Measurements from ENCODE around the gene PPP1R13B.
"Not testable (repeated sequence)": the region's sequence is repeated elsewhere in the genome, so short reads cannot be mapped to it uniquely, and the experiment has no call there.

PPP1R13B gene

GRCh38 chr14:103847451-103848174 is at the start of gene PPP1R13B:
Gene PPP1R13B, minus strand, starts transcription at chr14:103847575. Its CDS starts 268 bp downstream, at chr14:103847307.
- peaks cover 25% of the 10 kb centered on the region for H3K27me3 ChIP-seq (replicated peaks; ENCODE audit: control insufficient read depth, insufficient read depth, low read length)
- DNase-seq (ENCODE audit: low read depth): peak; percentile 96
- peaks cover 8% of the 10 kb centered on the region for H3K4me1 ChIP-seq (ENCODE audit: control insufficient read depth, insufficient read depth, low read length)

GRCh38 chr14:103896578-103896977 is 49.2 kb upstream of the PPP1R13B start:
- no peaks in the 10 kb centered on the region for H3K9me3 ChIP-seq (ENCODE audit: control insufficient read depth, low read length)
- H3K27me3 ChIP-seq (replicated peaks; ENCODE audit: control insufficient read depth, insufficient read depth, low read length): peaks cover 10% of the 10 kb centered on the region
- no peak overlapping the region for H3K4me3 ChIP-seq (ENCODE audit: low read length)
- no peaks in the 10 kb centered on the region for H3K36me3 ChIP-seq (ENCODE audit: control insufficient read depth, insufficient read depth, low read length, severe bottlenecking)
- DNase-seq (ENCODE audit: low read depth): no peak
- H3K4me1 ChIP-seq (ENCODE audit: control insufficient read depth, insufficient read depth, low read length): no peaks in the 10 kb centered on the region
- H3K9ac ChIP-seq (ENCODE audit: low read length): no peak overlapping the region

More at GRCh38 chr14:103847451-103848174, at the start of gene PPP1R13B:
- Histone ChIP-seq H3K9ac (ENCODE audit: low read length) (peak within 1 kb of the TSS; percentile 63), H3K4me3 (ENCODE audit: low read length) (peak within 1 kb of the TSS; percentile 80), H3K9me3 (ENCODE audit: control insufficient read depth, low read length) (no peaks in the 10 kb centered on the region), H3K36me3 (ENCODE audit: control insufficient read depth, insufficient read depth, low read length, severe bottlenecking) (no peaks in the 10 kb centered on the region)

- H3K9me3 ChIP-seq (ENCODE audit: control insufficient read depth, low read length): no peaks in the 10 kb centered on the region
- H3K9ac ChIP-seq (ENCODE audit: low read length): no peak overlapping the region
- H3K27me3 ChIP-seq (replicated peaks; ENCODE audit: control insufficient read depth, insufficient read depth, low read length): peaks cover 10% of the 10 kb centered on the region
- H3K36me3 ChIP-seq (ENCODE audit: control insufficient read depth, insufficient read depth, low read length, severe bottlenecking): no peaks in the 10 kb centered on the region
- H3K4me3 ChIP-seq (ENCODE audit: low read length): no peak overlapping the region
- H3K4me1 ChIP-seq (ENCODE audit: control insufficient read depth, insufficient read depth, low read length): peaks cover 1% of the 10 kb centered on the region
- no peak for DNase-seq (ENCODE audit: low read depth)
These were observed 47.3 kb upstream of the PPP1R13B start for GRCh38 chr14:103894723-103895059.

GRCh38 chr14:103894034-103894722 is 46.8 kb upstream of the PPP1R13B start:
- Histone ChIP-seq H3K4me3 (ENCODE audit: low read length) (no peak overlapping the region), H3K36me3 (ENCODE audit: control insufficient read depth, insufficient read depth, low read length, severe bottlenecking) (no peaks in the 10 kb centered on the region), H3K27me3 (replicated peaks; ENCODE audit: control insufficient read depth, insufficient read depth, low read length) (peaks cover 10% of the 10 kb centered on the region), H3K9ac (ENCODE audit: low read length) (no peak overlapping the region), H3K9me3 (ENCODE audit: control insufficient read depth, low read length) (no peaks in the 10 kb centered on the region), H3K4me1 (ENCODE audit: control insufficient read depth, insufficient read depth, low read length) (peaks cover 6% of the 10 kb centered on the region)
- DNase-seq (ENCODE audit: low read depth): no peak

- no peak overlapping the region for H3K4me3 ChIP-seq (ENCODE audit: low read length)
- no peak for DNase-seq (ENCODE audit: low read depth)
These were observed 44.9 kb upstream of the PPP1R13B start for GRCh38 chr14:103892247-103892646.

GRCh38 chr14:103891667-103892215 is 44.4 kb upstream of the PPP1R13B start:
- DNase-seq (ENCODE audit: low read depth): no peak
- no peak overlapping the region for H3K9ac ChIP-seq (ENCODE audit: low read length)
- H3K4me1 ChIP-seq (ENCODE audit: control insufficient read depth, insufficient read depth, low read length): peaks cover 7% of the 10 kb centered on the region
- H3K27me3 ChIP-seq (replicated peaks; ENCODE audit: control insufficient read depth, insufficient read depth, low read length): peaks cover under 1% of the 10 kb centered on the region
- no peaks in the 10 kb centered on the region for H3K9me3 ChIP-seq (ENCODE audit: control insufficient read depth, low read length)
- no peaks in the 10 kb centered on the region for H3K36me3 ChIP-seq (ENCODE audit: control insufficient read depth, insufficient read depth, low read length, severe bottlenecking)
- no peak overlapping the region for H3K4me3 ChIP-seq (ENCODE audit: low read length)

More at GRCh38 chr14:103892247-103892646, 44.9 kb upstream of the PPP1R13B start:
- Histone ChIP-seq H3K27me3 (replicated peaks; ENCODE audit: control insufficient read depth, insufficient read depth, low read length) (peaks cover 2% of the 10 kb centered on the region), H3K9ac (ENCODE audit: low read length) (no peak overlapping the region), H3K9me3 (ENCODE audit: control insufficient read depth, low read length) (no peaks in the 10 kb centered on the region), H3K36me3 (ENCODE audit: control insufficient read depth, insufficient read depth, low read length, severe bottlenecking) (no peaks in the 10 kb centered on the region), H3K4me1 (ENCODE audit: control insufficient read depth, insufficient read depth, low read length) (peaks cover 7% of the 10 kb centered on the region)

GRCh38 chr14:103890821-103891666 is 43.7 kb upstream of the PPP1R13B start:
- Histone ChIP-seq H3K9ac (ENCODE audit: low read length) (no peak overlapping the region), H3K4me1 (ENCODE audit: control insufficient read depth, insufficient read depth, low read length) (peaks cover 13% of the 10 kb centered on the region), H3K9me3 (ENCODE audit: control insufficient read depth, low read length) (no peaks in the 10 kb centered on the region), H3K4me3 (ENCODE audit: low read length) (no peak overlapping the region), H3K36me3 (ENCODE audit: control insufficient read depth, insufficient read depth, low read length, severe bottlenecking) (no peaks in the 10 kb centered on the region), H3K27me3 (replicated peaks; ENCODE audit: control insufficient read depth, insufficient read depth, low read length) (peaks cover 6% of the 10 kb centered on the region)
- no peak for DNase-seq (ENCODE audit: low read depth)

- Histone ChIP-seq H3K4me3 (ENCODE audit: low read length) (no peak overlapping the region), H3K27me3 (replicated peaks; ENCODE audit: control insufficient read depth, insufficient read depth, low read length) (peaks cover 15% of the 10 kb centered on the region), H3K9me3 (ENCODE audit: control insufficient read depth, low read length) (no peaks in the 10 kb centered on the region), H3K4me1 (ENCODE audit: control insufficient read depth, insufficient read depth, low read length) (peaks cover 13% of the 10 kb centered on the region), H3K36me3 (ENCODE audit: control insufficient read depth, insufficient read depth, low read length, severe bottlenecking) (no peaks in the 10 kb centered on the region), H3K9ac (ENCODE audit: low read length) (no peak overlapping the region)
- DNase-seq (ENCODE audit: low read depth): no peak
These were observed 42.6 kb upstream of the PPP1R13B start for GRCh38 chr14:103890052-103890371.

- peaks cover 20% of the 10 kb centered on the region for H3K27me3 ChIP-seq (replicated peaks; ENCODE audit: control insufficient read depth, insufficient read depth, low read length)
- H3K9me3 ChIP-seq (ENCODE audit: control insufficient read depth, low read length): no peaks in the 10 kb centered on the region
- H3K9ac ChIP-seq (ENCODE audit: low read length): no peak overlapping the region
- H3K36me3 ChIP-seq (ENCODE audit: control insufficient read depth, insufficient read depth, low read length, severe bottlenecking): no peaks in the 10 kb centered on the region
- H3K4me1 ChIP-seq (ENCODE audit: control insufficient read depth, insufficient read depth, low read length): peaks cover 13% of the 10 kb centered on the region
- H3K4me3 ChIP-seq (ENCODE audit: low read length): no peak overlapping the region
- peak; percentile 47 for DNase-seq (ENCODE audit: low read depth)
These were observed 42.1 kb upstream of the PPP1R13B start for GRCh38 chr14:103889313-103890051.

- H3K36me3 ChIP-seq (ENCODE audit: control insufficient read depth, insufficient read depth, low read length, severe bottlenecking): not testable (repeated sequence)
These were observed 41.6 kb upstream of the PPP1R13B start for GRCh38 chr14:103889002-103889312.

More at GRCh38 chr14:103889002-103889312, 41.6 kb upstream of the PPP1R13B start:
- not testable (repeated sequence) for H3K4me3 ChIP-seq (ENCODE audit: low read length); H3K9ac ChIP-seq (ENCODE audit: low read length); DNase-seq (ENCODE audit: low read depth); H3K9me3 ChIP-seq (ENCODE audit: control insufficient read depth, low read length)
- H3K27me3 ChIP-seq (replicated peaks; ENCODE audit: control insufficient read depth, insufficient read depth, low read length): peaks cover 21% of the 10 kb centered on the region
- H3K4me1 ChIP-seq (ENCODE audit: control insufficient read depth, insufficient read depth, low read length): peaks cover 13% of the 10 kb centered on the region

Data from adipocyte (in vitro differentiated cells).